ENCODE results near the gene OGT.
A peak's percentile ranks its signal among the peaks of the same experiment; 100 is the strongest.
"Not testable (repeated sequence)": the region's sequence is repeated elsewhere in the genome, so short reads cannot be mapped to it uniquely, and the experiment has no call there.

OGT gene

DNA sequence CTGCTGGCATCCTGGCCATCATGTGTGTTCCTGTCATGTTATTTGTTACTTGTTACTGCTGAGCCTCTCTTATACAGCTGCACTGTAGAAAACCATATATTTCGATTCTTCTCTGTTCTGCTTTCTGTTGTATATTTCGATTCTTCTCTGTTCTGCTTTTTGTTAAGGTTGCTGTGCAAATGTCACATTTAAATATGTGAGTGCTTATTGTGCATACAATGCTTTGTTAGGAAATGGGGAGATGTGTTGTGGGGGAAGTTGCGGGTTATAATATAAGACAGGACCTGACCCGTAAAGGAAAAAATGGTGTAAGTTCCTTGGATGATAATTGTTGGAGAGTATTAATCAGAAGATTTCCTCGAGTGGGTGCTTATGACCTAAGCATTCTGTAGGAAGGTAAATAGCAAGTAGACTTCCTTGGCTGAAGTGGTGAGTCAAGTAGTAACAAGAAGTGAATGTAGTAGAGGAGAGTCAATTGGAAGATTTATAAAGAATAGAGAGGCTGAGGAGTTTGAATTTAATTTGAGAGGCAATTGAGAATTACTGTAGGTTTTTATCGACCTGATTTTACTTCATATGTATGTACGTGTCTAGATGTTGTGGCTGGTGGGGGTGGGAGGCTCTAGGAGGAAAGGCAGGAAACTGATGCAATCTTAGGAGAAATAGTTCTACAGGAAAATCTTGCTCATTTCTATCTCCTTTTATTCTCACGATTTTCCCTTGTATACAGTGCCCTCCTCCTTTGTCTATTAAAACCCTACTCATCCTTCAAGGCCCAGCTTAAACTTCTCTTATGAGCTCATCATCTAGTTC lies 8.5 kb downstream of the OGT start:
- no peak for DNase-seq

GRCh38 chrX:71542411-71542810 lies 9.5 kb downstream of the OGT start:
- DNase-seq = peak; percentile 18

DNA sequence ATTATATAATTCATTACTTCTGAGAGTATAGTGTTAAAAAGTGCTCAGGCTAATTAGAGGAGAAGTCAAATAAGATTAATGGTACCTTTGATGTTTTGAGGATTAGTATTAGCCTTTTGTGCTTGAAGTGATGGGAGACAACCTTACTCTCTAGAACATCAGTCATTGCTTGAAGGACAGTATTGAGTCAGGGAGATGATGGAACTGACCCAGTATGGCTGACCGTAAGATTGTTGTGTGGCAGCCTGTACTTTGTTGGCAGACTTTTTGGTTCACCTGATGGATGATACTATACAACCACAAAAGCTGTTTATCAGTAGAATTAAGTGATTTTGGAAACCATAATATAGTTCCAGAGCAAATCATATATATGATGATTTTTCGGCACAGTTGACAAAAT lies 9.9 kb downstream of the OGT start:
- DNase-seq = no peak

GRCh38 chrX:71543316-71543715 lies 10.4 kb downstream of the OGT start:
- no peak for DNase-seq

DNA sequence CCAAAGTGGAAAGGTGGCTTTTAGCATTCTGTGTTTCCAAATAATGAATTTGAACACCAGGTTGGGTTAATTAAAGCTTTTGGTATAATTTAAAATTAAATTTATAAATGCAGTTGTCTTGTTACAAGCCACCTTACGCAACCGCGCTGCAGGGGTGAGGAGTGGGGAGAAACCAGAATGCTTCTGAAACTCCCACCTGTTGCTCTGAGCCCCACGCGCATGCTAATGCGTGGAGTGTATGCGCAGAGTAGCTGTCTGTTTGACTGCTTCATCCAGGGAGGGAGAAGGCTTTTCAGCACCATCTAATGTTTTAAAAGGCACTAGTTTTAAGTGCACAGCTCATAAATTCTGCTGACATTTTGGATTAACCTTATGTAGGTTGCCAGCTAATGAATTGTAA lies 12.5 kb downstream of the OGT start:
- DNase-seq = no peak

DNA sequence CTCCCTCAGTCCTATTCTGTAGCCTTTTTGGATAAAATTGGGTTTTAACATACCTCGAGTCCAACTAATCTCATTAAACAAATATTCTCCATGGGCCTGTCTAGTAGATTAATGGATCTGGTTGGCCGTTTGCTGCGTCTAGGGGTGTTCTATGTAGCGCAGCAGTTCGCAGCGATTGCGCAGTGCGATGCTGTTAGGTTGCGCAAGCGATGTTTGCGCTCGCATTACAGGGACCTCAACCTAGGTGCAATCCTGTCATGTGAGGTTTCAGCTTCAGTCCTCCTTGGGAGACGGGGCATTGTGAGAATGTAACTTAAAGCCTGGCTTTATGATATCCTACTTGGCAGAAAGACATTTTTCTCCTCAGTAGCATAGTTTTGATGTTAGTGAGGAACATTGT lies 14.0 kb downstream of the OGT start:
- DNase-seq = no peak

DNA sequence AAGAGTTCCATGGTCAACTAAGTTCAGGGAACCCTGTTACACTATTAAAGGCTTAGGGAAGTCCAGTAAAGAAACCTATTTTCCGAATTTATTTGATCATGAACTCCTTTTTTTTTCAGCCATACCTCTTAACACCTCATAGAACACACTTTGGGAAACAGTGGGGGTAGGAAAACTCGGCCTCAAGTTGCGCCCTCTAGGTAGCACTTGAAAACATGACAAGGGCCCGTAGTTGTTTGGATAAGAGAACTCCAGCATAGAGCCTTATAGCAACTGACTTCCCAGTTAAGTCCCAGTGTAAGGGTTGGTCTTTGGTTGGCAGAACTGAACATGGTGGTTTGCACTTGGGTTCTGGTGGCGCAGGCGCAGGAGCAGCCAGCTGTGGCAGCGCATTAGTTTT lies 14.4 kb downstream of the OGT start:
- no peak for DNase-seq

- DNase-seq = no peak
Measured at GRCh38 chrX:71549986-71550385, 17.1 kb downstream of the OGT start.

- DNase-seq = no peak
Measured at GRCh38 chrX:71550578-71550977, 17.7 kb downstream of the OGT start.

DNA sequence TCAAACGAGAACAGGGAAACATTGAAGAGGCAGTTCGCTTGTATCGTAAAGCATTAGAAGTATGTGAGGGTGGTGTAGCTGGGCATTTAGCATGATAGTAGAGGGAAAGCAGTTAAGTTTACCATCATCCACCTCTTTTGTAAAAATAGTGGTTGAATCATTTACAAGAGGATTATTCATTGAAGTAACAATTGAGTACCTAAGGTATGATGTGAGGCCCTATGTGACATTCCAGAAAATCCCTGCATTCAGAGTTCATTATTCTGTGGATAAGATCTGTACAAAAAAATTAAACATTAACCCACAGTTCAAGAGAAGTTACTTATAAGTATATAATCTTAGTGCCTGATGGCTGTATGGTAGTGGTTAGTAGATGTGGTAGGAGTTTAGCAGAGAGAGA lies 23.1 kb downstream of the OGT start:
- DNase-seq = no peak

GRCh38 chrX:71558920-71559319 lies 26.0 kb downstream of the OGT start:
- DNase-seq = no peak

DNA sequence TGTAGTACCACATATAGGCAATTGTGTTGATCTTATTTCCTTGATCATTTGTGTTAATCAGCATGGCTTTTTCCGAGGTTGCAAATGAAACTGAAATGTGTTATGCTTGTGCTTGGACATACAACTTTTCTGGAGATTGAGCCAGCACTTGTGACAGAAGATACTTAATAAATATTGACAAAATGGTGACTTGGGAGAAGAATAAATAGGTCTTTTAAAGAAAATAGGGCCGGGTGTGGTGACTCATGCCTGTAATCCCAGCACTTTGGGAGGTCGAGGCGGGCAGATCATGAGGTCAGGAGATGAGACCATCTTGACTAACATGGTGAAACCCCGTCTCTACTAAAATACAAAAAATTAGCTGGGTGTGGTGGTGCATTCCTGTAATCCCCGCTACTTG lies 26.9 kb downstream of the OGT start:
- DNase-seq = not testable (repeated sequence)

DNA sequence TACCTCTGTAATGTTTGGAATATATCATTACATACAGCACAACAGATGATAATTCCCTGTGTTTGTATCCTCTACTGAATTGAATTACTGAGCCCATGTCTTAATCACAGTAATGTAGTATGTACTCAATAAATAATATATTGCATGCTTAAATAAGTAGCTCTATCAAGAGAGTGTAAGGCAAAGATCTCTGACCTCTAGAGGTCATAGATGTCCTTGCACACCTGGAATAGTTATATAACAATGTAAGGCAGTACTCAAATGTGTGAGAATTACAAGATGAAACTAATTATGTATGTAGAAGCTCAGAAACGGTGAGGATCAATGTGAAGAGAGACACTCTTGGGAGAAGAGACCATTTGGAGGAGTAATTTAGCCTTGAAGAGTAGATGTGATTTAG lies 31.0 kb downstream of the OGT start:
- no peak for DNase-seq

DNA sequence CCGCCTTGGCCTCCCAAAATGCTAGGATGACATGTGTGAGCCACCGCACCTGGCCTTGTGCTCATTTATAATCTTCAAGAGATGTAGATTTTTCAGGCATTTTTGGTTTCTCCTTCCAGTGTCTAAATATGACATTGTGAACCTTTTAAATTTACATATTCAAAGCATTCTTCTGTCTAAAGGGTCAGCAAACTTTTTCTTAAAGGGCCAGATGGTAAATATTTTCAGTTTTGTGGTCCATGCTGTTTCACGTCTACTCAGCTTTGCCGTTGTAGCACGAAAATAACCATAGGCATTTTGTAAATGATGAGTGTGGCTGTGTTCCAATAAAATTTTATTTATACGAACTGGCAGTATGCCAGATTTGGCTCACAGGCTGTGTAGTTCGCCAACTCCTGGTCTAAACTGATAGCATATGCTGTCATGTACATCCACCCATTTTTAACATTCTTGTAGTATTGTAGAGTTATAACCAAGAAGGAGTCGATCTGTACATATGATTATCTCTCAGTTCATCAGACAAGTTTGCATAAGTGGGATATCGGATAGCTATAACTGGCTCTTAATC lies 32.7 kb downstream of the OGT start:
- no peak for DNase-seq

DNA sequence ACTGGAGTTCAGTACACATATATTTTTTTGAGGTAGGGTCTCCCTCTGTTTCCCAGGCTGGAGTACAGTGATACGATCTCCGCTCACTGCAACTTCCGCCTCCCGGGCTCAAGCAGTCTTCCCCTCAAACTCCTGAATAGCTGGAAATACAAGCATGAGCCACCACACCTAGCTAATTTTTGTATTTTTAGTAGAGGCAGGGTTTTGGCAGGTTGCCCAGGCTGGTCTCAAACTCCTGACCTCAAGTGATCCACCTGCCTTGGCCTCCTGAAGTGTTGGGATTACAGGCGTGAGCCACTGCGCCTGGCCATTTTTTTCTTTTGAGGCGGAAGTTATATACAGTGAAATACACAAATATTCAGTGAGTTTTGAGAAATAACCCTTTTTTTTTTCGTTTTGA lies 38.5 kb downstream of the OGT start:
- not testable (repeated sequence) for DNase-seq

DNA sequence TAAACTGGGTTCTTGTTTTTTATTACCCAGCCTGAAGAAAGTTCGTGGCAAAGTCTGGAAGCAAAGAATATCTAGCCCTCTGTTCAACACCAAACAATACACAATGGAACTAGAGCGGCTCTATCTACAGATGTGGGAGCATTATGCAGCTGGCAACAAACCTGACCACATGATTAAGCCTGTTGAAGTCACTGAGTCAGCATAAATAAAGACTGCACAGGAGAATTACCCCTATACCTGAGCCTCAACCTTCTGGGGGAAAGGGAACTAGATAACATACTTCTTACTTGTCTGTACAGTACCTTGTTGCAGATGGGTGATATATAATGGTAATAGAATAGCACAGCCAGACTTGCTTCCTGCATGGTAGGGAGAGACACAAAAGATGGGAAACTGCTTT lies 40.7 kb downstream of the OGT start:
- DNase-seq = no peak

DNA sequence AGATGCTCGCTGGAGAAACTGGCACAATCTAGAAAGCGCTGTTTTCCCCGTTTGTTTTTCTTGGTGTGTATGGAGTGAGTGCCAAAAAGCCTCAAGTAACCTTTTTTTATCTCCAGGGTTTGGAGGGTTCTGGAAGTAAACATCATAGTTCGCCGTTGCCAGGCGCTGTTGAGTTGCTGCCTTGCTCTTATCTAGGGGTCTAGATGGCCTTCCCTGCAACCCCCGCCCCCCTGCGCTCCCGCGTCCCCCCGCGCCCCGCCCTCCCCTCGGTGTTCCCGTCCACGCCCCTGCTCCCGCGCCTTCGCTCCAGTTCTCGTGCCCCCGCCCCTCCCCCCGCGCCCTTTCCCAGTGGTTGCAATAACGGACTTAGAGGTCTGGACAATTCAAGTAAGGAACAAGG lies 44.8 kb downstream of the OGT start:
- no peak for DNase-seq

- no peak for DNase-seq
Measured at GRCh38 chrX:71578253-71579135, 45.6 kb downstream of the OGT start, which contains the start of gene GCNA. Gene GCNA (plus strand): TSS chrX:71578437. CDS start chrX:71580822, 2,385 bp downstream.

DNA sequence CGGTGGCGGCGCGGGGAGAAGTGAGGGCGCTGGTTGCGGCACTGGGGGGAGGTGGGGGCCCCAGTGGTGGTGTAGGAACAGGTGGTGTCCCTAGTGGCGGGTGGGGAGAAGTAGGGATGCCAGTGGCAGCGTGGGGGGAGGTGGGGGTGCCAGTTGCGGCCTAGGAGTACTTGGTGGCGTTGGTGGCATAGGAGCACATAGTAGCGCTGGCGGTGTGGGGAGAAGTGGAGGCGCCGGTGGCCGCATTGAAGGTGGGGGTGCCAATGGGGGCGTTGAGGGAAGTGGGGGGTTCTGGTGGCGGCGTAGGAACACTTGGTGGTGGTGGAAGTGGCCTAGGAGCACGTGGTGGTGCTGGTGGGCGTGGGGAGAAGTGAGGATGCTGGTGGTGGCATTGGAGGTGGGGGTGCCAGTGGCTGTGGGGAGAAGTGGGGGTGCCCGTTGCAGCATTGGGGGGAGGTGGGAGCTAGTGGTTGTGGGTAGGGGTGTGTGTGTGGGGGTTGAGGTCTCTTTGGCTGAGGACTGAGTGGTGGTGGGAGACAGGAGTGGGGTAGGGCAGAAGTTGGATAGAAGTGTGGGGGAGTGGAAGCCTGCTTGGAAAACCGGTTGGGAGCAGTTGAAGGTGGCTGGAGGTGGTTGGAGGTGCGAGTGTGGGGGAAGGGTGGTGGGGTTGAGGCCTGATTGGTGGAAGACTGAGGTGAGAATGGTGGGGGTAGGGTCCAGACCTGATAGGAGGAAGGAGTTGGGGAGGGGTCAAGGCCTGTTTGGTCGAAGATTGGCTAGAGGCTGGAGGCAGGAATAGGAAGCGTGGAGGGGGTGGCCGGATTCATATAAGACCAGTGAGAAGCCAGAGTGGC lies 46.5 kb downstream of the OGT start:
- no peak for DNase-seq

DNA sequence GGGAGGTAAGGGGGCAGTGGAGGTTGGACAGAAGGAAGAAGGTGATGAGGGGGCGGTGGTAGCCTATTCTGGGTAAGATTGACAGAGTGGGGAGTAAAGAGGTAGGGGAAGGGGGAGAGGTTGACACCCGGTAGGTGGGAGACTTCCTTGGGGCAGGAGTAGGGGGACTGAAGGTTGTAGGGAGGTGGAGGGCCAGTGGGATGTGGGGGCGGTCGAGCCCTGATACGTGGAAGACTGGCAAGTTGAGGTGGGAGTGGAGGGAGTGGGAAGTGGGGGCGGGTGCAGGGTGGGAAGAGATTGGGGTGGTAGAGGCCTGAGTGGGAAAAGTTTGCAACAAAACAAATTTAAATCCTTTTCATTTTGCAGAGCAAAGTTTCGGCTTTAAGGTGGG lies 47.1 kb downstream of the OGT start:
- DNase-seq = no peak

DNA sequence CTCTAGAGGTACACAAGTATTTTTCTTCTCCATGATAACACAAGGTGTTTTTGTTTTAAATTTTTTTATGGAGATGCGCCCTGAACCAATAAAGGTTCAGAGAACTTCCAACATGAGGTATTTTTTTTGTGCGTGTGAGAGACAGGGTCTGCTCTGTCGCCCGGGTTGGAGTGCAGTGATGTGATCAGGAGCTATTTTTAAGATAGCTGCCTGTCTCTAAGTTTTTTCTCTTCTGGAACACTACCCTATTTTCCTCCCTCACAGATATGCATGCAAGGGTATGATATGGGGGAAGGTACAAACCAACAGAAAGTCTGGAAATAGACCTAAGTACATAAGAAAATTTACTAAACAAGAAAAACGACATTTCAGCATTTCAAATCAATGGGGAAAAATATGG lies 48.3 kb downstream of the OGT start:
- DNase-seq = no peak

- DNase-seq = no peak
Measured at GRCh38 chrX:71586929-71587328, 54.0 kb downstream of the OGT start.

DNA sequence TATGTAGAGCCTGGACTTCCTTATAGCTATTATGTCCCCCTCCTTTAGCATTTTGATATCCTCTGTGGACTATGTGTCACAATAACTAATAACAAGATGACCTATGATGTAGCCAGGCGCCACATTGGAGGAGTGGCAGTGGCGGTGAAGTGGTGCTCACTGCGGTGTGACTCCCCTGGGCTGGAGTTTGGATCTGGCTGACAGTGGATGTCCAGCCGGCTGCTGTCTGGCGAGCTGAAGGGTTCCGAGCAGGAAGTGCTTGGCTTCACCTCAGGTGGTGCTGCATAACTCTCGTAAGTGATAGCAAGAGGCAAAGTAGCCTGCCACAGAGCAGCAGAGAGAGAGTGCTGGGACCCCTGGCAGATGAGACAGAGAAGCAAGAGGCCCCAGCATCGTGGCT lies 60.3 kb downstream of the OGT start:
- DNase-seq = not testable (repeated sequence)

Measured in NCI-H69 (cell line).